Activated naive CD8-positive, alpha-beta T cell treated with anti-CD3 and anti-CD28 coated beads, Interleukin-2, amount 10 ng/mL, durations not matched to agents 7 days and 5 days (primary cell): Measurements from ENCODE around the gene CNTROB. TPM values are rescaled to one million over a fixed set of nuclear protein-coding genes. Genes with fewer than 3 reads are reported as not detected.

Source experiments
- ATAC-seq: fragments of 150-1000 bp; cut with Tn5 transposase; one replicate; pipeline ENCODE4 v1.10.0; 2021; ENCODE audit warnings: low read depth, moderate library complexity
- POLR2A ChIA-PET: fragments of 350-600 bp; sonication (Branson Sonifier 250); formaldehyde crosslinking; loops from one replicate; lab custom pipeline; 2021; ENCODE audit warnings: antibody characterized with exemption; lab: Charles Lee
- DNase-seq: peaks from one replicate; pipeline ENCODE4 v3.0.0; 2021
- H3K27ac Mint-ChIP-seq: one replicate; pipeline ENCODE4 v1.8.0; 2022; ENCODE audit warnings: mild to moderate bottlenecking, mixed read lengths
- H3K27me3 Mint-ChIP-seq: one replicate; pipeline ENCODE4 v1.8.0; 2022; ENCODE audit warnings: mild to moderate bottlenecking, moderate library complexity, mixed read lengths
- H3K36me3 Mint-ChIP-seq: one replicate; pipeline ENCODE4 v1.8.0; 2021; ENCODE audit warnings: mild to moderate bottlenecking, mixed read lengths
- H3K4me1 Mint-ChIP-seq: one replicate; pipeline ENCODE4 v1.8.0; 2021; ENCODE audit warnings: mixed read lengths
- H3K4me3 Mint-ChIP-seq: one replicate; pipeline ENCODE4 v1.8.0; 2022; ENCODE audit warnings: mild to moderate bottlenecking, moderate library complexity, mixed read lengths
- H3K9me3 Mint-ChIP-seq: one replicate; pipeline ENCODE4 v1.8.0; 2021; ENCODE audit warnings: mixed read lengths
- total RNA-seq, 2 experiments: library from RNA; stranded (reverse); gene quantifications; one replicate each; pipeline ENCODE4 v1.2.3, GENCODE V29; 2021

The CNTROB gene
- total RNA-seq, 2 experiments from 2014 or later = 57.3 to 62.7 TPM

GRCh38 chr17:7959503-7960253 is 27.7 kb downstream of the CNTROB start:
- Mint-ChIP-seq H3K9me3 (no peaks in the 10 kb centered on the region), H3K36me3 (no peaks in the 10 kb centered on the region), H3K27ac (no peak overlapping the region), H3K27me3 (peaks cover 14% of the 10 kb centered on the region), H3K4me3 (no peak overlapping the region), H3K4me1 (no peaks in the 10 kb centered on the region)
- ATAC-seq (no peak), DNase-seq (no peak)
- POLR2A ChIA-PET = interaction anchor here (1.0 to 1.1 kb wide), 2 partner anchors 9 to 27 kb away, joined by 3 read pairs; no protein-coding TSS in a partner anchor

DNA sequence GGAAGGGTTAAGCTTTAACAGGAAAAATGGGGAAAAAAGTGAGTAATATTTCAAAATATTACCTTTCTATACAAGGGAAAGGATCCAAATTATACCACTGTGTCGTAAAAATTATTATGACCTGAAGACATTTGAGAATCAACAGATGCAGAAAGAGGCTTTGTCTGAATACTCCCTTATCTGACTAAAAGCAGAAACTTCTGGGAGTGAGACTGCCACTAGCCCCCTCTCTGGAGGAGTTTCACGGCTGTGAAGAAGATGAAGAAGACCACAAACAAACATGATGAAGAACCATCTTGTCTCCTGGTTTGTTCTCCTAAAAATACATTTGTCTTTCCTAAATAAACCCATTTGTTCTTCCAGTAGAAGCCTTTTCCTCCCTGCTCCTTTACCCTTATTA is 29.4 kb downstream of the CNTROB start:
- Mint-ChIP-seq H3K4me3 (no peak overlapping the region), H3K36me3 (no peaks in the 10 kb centered on the region), H3K9me3 (no peaks in the 10 kb centered on the region), H3K27me3 (peaks cover 15% of the 10 kb centered on the region), H3K27ac (no peak overlapping the region), H3K4me1 (no peaks in the 10 kb centered on the region)
- POLR2A ChIA-PET = no interaction called here
- DNase-seq (no peak), ATAC-seq (no peak)

DNA sequence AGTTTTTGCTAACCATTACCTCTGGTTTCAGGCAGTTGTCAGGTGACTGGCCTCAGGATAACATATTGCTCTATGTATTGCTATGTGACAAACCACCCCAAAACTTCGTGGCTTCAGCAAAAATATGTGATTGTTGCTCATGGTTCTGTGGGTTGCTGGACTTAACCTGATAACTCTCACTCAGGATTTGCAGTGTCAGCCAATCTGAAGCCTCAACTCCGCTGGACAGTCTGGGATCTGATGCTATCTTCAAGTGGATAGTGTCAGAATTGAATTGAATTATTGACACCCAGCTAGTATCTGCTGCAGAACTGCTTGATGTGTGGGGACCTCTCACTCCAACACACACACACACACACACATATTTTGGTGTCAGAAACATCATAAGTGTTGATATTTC is 35.7 kb downstream of the CNTROB start:
- Mint-ChIP-seq H3K4me1 (no peaks in the 10 kb centered on the region), H3K4me3 (no peak overlapping the region), H3K27me3 (peaks cover 10% of the 10 kb centered on the region), H3K36me3 (no peaks in the 10 kb centered on the region), H3K9me3 (no peaks in the 10 kb centered on the region), H3K27ac (no peak overlapping the region)
- ATAC-seq = no peak
- POLR2A ChIA-PET = no interaction called here
- no peak for DNase-seq

DNA sequence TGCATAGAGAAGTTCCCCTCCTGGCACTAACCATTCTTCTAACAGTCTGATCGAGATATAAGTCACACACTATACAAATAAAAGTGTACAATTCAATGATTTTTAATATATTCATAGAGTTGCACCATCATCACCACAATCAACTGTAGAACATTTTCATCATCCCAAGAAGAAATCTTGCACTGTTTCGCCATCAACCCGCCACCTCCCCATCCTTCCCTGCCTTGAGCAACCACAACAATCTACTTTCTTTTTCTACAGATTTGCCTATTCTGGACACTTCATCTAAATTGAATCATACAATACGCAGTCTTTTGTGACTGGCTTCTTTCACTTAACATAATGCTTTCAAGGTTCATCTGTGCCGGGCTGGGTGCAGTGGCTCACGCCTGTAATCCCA is 37.4 kb downstream of the CNTROB start:
- POLR2A ChIA-PET = interaction anchor here (1.1 kb wide), 1 partner anchor 10 kb away, joined by 3 read pairs; no protein-coding TSS in a partner anchor

GRCh38 chr17:7971651-7972050 is 39.6 kb downstream of the CNTROB start:
- DNase-seq (no peak), ATAC-seq (no peak)
- H3K4me3 Mint-ChIP-seq = no peak overlapping the region
- H3K9me3 Mint-ChIP-seq = peaks cover 8% of the 10 kb centered on the region
- H3K4me1 Mint-ChIP-seq = no peaks in the 10 kb centered on the region
- peaks cover 22% of the 10 kb centered on the region for H3K27me3 Mint-ChIP-seq
- no peak overlapping the region for H3K27ac Mint-ChIP-seq
- POLR2A ChIA-PET = no interaction called here
- H3K36me3 Mint-ChIP-seq = peaks cover 9% of the 10 kb centered on the region

More for the DNA sequence above, 37.4 kb downstream of the CNTROB start:
- Mint-ChIP-seq H3K9me3 (peaks cover under 1% of the 10 kb centered on the region), H3K4me3 (no peak overlapping the region), H3K27me3 (peaks cover 18% of the 10 kb centered on the region), H3K4me1 (no peaks in the 10 kb centered on the region), H3K27ac (no peak overlapping the region), H3K36me3 (peaks cover under 1% of the 10 kb centered on the region)
- DNase-seq = no peak
- ATAC-seq = no peak

- peaks cover 9% of the 10 kb centered on the region for H3K36me3 Mint-ChIP-seq
- no peak for DNase-seq
These were observed 40.3 kb downstream of the CNTROB start for GRCh38 chr17:7972131-7972785.

DNA sequence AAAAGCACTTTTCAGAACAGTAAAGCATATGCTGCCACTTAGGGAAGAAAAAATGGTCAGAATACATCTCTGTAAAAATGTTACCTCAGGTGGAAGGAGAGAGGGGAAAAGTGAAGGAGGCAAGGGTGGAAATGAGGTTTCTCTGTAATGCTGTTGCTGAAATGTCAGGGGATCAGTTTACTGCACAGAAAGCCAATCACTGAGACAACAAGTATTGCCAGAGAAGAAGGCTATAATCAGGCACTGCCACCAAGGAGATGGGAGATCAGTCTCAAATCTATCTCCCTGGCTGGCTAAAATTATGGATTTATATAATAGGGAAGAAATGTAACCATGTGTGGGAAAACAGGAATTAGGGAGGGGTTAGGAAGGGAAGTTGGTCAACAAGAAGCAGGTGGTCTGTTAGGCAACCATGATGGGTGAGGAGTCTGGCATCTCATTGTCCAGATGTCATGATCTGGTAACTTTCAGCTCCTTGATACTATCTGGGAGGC is 42.7 kb downstream of the CNTROB start:
- H3K9me3 Mint-ChIP-seq = peaks cover 8% of the 10 kb centered on the region
- H3K27me3 Mint-ChIP-seq = peaks cover 29% of the 10 kb centered on the region
- H3K36me3 Mint-ChIP-seq = peaks cover 10% of the 10 kb centered on the region
- POLR2A ChIA-PET = no interaction called here
- ATAC-seq = no peak
- no peak for DNase-seq
- no peak overlapping the region for H3K4me3 Mint-ChIP-seq
- no peak overlapping the region for H3K27ac Mint-ChIP-seq
- no peaks in the 10 kb centered on the region for H3K4me1 Mint-ChIP-seq

More at GRCh38 chr17:7972131-7972785, 40.3 kb downstream of the CNTROB start:
- POLR2A ChIA-PET = no interaction called here
- peaks cover 22% of the 10 kb centered on the region for H3K27me3 Mint-ChIP-seq
- H3K27ac Mint-ChIP-seq = no peak overlapping the region
- H3K9me3 Mint-ChIP-seq = peaks cover 8% of the 10 kb centered on the region
- H3K4me1 Mint-ChIP-seq = no peaks in the 10 kb centered on the region
- no peak overlapping the region for H3K4me3 Mint-ChIP-seq
- ATAC-seq = no peak

DNA sequence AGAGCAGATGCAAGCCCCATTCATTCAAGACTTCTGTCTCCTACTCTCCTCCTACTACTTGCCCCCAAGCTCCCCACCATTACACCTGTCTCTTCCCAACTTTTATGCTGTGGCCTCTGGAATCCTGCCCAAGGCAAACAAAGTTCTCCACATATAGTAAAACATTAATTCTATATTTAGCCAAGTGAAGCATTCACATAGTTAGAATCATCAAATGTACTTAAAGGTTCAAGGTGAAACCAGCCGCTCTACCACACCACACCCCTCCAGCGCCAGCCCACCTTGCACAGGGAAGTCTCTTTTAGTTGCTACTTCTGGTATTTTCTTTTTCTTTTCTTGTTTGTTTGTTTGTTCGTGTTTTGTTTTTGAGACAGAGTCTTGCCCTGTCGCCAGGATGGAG is 45.0 kb downstream of the CNTROB start:
- Mint-ChIP-seq H3K4me1 (no peaks in the 10 kb centered on the region), H3K27me3 (peaks cover 33% of the 10 kb centered on the region), H3K9me3 (peaks cover 8% of the 10 kb centered on the region), H3K27ac (no peak overlapping the region), H3K36me3 (peaks cover 10% of the 10 kb centered on the region), H3K4me3 (no peak overlapping the region)
- no peak for ATAC-seq
- POLR2A ChIA-PET = interaction anchor here (1.0 kb wide), 1 partner anchor 26 kb away, joined by 3 read pairs; no protein-coding TSS in a partner anchor
- no peak for DNase-seq

DNA sequence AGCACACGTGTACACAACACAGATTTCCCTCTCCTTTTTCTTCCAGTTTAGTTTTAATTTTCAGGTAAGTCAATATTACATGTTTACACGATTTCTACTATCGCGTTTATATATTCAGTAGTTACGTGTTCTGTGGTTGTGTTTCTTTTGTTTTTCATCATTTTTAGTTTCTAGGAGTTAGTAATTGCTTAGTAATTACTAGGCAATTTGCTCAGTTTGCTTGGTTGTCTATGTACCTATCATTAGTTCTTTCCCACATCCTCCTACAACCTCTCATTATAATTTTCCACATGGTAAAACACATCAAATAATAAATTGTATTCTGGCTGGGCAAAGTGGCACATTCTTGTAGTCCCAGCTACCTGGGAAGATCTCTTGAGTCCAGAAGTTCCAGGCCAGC is 45.8 kb downstream of the CNTROB start:
- POLR2A ChIA-PET = no interaction called here
- Mint-ChIP-seq H3K4me3 (no peak overlapping the region), H3K36me3 (peaks cover 10% of the 10 kb centered on the region), H3K4me1 (no peaks in the 10 kb centered on the region), H3K27ac (no peak overlapping the region), H3K27me3 (peaks cover 34% of the 10 kb centered on the region), H3K9me3 (peaks cover 8% of the 10 kb centered on the region)
- DNase-seq = no peak
- ATAC-seq = no peak

GRCh38 chr17:7982173-7982572 is 50.2 kb downstream of the CNTROB start:
- H3K36me3 Mint-ChIP-seq = peaks cover 1% of the 10 kb centered on the region
- H3K27ac Mint-ChIP-seq = no peak overlapping the region
- ATAC-seq = no peak

DNA sequence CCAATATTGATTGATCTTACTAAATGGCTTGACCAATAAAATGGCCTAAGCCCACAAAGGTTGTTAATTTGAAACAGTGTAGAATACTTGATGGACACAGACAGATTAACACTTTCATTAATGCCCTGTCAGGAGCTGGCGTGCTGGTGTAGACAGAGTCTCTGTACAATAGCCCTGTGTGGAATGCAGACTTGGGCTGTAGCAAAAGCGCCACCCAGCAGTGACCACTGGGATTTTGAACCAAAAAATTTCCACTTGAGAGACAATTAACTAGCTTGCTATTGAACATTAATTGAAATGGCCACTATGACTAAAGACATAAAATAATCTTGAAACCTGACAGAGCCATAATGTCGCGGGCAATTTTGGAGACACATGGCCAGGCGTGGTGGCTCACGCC is 50.7 kb downstream of the CNTROB start:
- ATAC-seq = no peak
- DNase-seq = no peak
- POLR2A ChIA-PET = interaction anchor here (1.1 kb wide), 1 partner anchor 51 kb away, joined by 3 read pairs; the partner anchor contains the start of genes CNTROB and TRAPPC1
- H3K27me3 Mint-ChIP-seq = peaks cover 44% of the 10 kb centered on the region
- no peak overlapping the region for H3K27ac Mint-ChIP-seq
- H3K36me3 Mint-ChIP-seq = peaks cover 1% of the 10 kb centered on the region
- no peaks in the 10 kb centered on the region for H3K9me3 Mint-ChIP-seq
- H3K4me1 Mint-ChIP-seq = no peaks in the 10 kb centered on the region
- no peak overlapping the region for H3K4me3 Mint-ChIP-seq

More at GRCh38 chr17:7982173-7982572, 50.2 kb downstream of the CNTROB start:
- no peaks in the 10 kb centered on the region for H3K4me1 Mint-ChIP-seq
- POLR2A ChIA-PET = no interaction called here
- DNase-seq = no peak
- no peaks in the 10 kb centered on the region for H3K9me3 Mint-ChIP-seq
- no peak overlapping the region for H3K4me3 Mint-ChIP-seq
- peaks cover 41% of the 10 kb centered on the region for H3K27me3 Mint-ChIP-seq

DNA sequence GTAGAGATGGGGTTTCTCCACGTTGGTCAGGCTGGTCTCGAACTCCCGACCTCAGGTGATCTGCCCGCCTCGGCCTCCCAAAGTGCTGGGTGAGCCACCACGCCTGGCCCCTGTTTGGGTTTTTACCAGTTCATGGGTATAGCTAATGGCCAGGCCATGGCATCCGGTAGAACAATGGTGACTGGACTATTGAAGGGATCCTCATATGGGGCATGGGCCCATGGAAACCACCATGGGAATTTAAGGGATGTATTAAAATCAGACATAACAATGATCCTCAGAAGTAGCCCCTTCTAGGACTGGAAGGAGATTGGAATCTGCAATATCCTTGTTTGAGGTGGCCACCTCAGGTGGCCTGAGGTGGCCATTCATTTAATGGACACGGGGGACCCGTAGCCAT is 52.9 kb downstream of the CNTROB start:
- DNase-seq (no peak), ATAC-seq (no peak)
- Mint-ChIP-seq H3K4me3 (no peak overlapping the region), H3K4me1 (peaks cover 6% of the 10 kb centered on the region), H3K9me3 (no peaks in the 10 kb centered on the region), H3K36me3 (no peaks in the 10 kb centered on the region), H3K27ac (no peak overlapping the region), H3K27me3 (peaks cover 42% of the 10 kb centered on the region)
- POLR2A ChIA-PET = interaction anchor here (1.4 kb wide), 1 partner anchor 70 kb away, joined by 3 read pairs; no protein-coding TSS in a partner anchor

- no peak for DNase-seq
- Mint-ChIP-seq H3K9me3 (no peaks in the 10 kb centered on the region), H3K27ac (no peak overlapping the region), H3K36me3 (no peaks in the 10 kb centered on the region), H3K27me3 (peaks cover 31% of the 10 kb centered on the region), H3K4me3 (no peak overlapping the region), H3K4me1 (peaks cover 14% of the 10 kb centered on the region)
- POLR2A ChIA-PET = interaction anchor here (3.4 kb wide), 1 partner anchor 72 kb away, joined by 44 read pairs; the partner anchor contains the start of gene RNF227
- ATAC-seq = no peak
These were observed 55.3 kb downstream of the CNTROB start for GRCh38 chr17:7987112-7987893.
